ES-I3 (cell line): ENCODE measurements around the gene CSF3R.

Source experiments
- H3K36me3 ChIP-seq: 2 replicates; pipeline ENCODE4 v1.6.1; 2013; ENCODE audit warnings: mild to moderate bottlenecking, low read length, control low read depth, moderate library complexity; ENCODE audit not compliant: insufficient read depth
- H3K4me1 ChIP-seq: 2 replicates; pipeline ENCODE4 v1.6.1; 2013; ENCODE audit warnings: mild to moderate bottlenecking, control low read depth, low read length; ENCODE audit not compliant: insufficient read depth
- H3K9ac ChIP-seq: 2 replicates; pipeline ENCODE4 v1.6.1; 2013; ENCODE audit warnings: low read depth, mild to moderate bottlenecking, low read length, moderate library complexity
- H3K9me3 ChIP-seq: 2 replicates; pipeline ENCODE4 v1.6.1; 2013; ENCODE audit warnings: mild to moderate bottlenecking, low read length, moderate library complexity; ENCODE audit not compliant: control insufficient read depth, insufficient read depth

CSF3R gene

GRCh38 chr1:36419140-36419539, 63.6 kb downstream of the CSF3R start:
- Histone ChIP-seq H3K4me1 (peaks cover 4% of the 10 kb centered on the region; the same call in 1 of the 2 replicates), H3K9ac (no peak overlapping the region), H3K9me3 (no peaks in the 10 kb centered on the region), H3K36me3 (no peaks in the 10 kb centered on the region)

DNA sequence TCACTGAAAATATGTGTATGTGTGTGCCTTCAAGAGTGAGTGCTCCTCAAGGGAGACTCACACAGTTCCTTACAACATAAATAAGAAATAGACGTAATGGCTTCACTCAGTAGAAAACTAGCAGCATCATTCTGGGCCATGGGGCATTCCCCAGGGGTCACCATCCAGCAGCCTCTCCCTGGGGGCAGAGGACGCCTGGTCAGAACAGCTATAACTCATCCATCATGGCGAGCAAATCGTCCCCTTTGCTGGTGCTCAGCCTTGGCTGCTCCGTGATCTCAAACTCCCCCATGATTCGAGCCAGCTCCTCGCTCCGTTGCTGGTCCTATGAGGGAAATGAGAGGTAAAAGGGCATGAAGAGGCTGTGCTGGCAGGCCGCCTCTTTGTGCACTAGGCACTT, 64.8 kb downstream of the CSF3R start:
- Histone ChIP-seq H3K4me1 (peaks cover 4% of the 10 kb centered on the region; the same call in 1 of the 2 replicates), H3K36me3 (no peaks in the 10 kb centered on the region), H3K9ac (no peak overlapping the region), H3K9me3 (no peaks in the 10 kb centered on the region)
